Stimulated activated naive CD8-positive, alpha-beta T cell treated with anti-CD3 and anti-CD28 coated beads, Interleukin-15, Interleukin-2, amounts not matched to agents 100 ng/mL and 50 ng/mL, for 24 hours (primary cell): ENCODE measurements around the gene S100A13.
"Not testable (repeated sequence)": the region's sequence is repeated elsewhere in the genome, so short reads cannot be mapped to it uniquely, and the experiment has no call there.

Source experiments
- H3K27ac Mint-ChIP-seq: one replicate; pipeline ENCODE4 v1.8.0; 2021; ENCODE audit warnings: mild to moderate bottlenecking, mixed read lengths
- H3K27me3 Mint-ChIP-seq: one replicate; pipeline ENCODE4 v1.8.0; 2021; ENCODE audit warnings: mixed read lengths
- H3K36me3 Mint-ChIP-seq: one replicate; pipeline ENCODE4 v1.8.0; 2021; ENCODE audit warnings: low read depth, mixed read lengths
- H3K4me1 Mint-ChIP-seq: one replicate; pipeline ENCODE4 v1.8.0; 2021; ENCODE audit warnings: low read depth, mixed read lengths
- H3K4me3 Mint-ChIP-seq: one replicate; pipeline ENCODE4 v1.8.0; 2021; ENCODE audit warnings: mild to moderate bottlenecking, mixed read lengths
- H3K9me3 Mint-ChIP-seq: one replicate; pipeline ENCODE4 v1.8.0; 2021; ENCODE audit warnings: mixed read lengths

Gene S100A13

DNA sequence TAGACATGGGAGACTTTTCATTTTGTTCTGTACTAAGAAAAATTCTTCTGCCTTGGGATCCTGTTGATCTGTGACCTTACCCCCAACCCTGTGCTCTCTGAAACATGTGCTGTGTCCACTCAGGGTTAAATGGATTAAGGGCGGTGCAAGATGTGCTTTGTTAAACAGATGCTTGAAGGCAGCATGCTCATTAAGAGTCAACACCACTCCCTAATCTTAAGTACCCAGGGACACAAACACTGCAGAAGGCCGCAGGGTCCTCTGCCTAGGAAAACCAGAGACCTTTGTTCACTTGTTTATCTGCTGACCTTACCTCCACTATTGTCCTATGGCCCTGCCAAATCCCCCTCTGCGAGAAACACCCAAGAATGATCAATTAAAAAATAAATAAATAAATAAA, 43.8 kb downstream of the S100A13 start:
- H3K9me3 Mint-ChIP-seq, H3K4me3 Mint-ChIP-seq, H3K27ac Mint-ChIP-seq, H3K36me3 Mint-ChIP-seq, H3K4me1 Mint-ChIP-seq: not testable (repeated sequence)
- peaks cover 12% of the 10 kb centered on the region for H3K27me3 Mint-ChIP-seq

DNA sequence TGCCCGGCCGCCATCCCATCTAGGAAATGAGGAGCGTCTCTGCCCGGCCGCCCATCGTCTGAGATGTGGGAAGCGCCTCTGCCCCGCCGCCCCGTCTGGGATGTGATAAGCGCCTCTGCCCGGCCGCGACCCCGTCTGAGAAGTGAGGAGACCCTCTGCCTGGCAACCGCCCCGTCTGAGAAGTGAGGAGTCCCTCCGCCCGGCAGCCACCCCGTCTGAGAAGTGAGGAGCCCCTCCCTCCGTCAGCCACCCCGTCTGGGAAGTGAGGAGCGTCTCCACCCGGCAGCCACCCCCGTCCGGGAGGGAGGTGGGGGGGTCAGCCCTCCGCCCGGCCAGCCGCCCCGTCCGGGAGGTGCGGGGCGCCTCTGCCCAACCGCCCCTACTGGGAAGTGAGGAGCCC, 44.5 kb downstream of the S100A13 start:
- H3K4me1 Mint-ChIP-seq, H3K36me3 Mint-ChIP-seq, H3K9me3 Mint-ChIP-seq, H3K4me3 Mint-ChIP-seq, H3K27ac Mint-ChIP-seq: not testable (repeated sequence)
- H3K27me3 Mint-ChIP-seq, result peaks cover 19% of the 10 kb centered on the region

DNA sequence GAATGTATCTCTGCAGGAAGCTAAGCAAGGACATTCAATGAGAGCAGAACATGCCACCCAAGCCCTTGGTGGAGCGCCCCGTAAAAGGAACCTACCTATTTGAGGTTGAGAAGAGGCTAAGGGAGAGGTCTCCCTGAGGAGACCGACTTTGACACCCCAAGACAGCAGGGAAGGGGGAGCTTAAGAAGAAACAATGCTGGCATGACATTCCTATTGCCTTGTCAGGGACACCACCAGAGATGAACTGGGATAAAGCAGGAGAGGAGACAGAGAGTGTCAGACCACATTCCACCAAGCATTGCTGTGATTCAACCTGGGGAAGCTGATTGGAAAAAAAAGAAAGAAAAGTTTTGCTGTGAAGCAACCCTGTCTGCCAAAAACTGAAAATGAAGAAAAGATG, 48.4 kb downstream of the S100A13 start:
- no peak overlapping the region for H3K4me3 Mint-ChIP-seq
- H3K9me3 Mint-ChIP-seq, result no peaks in the 10 kb centered on the region
- no peaks in the 10 kb centered on the region for H3K4me1 Mint-ChIP-seq
- H3K36me3 Mint-ChIP-seq, result no peaks in the 10 kb centered on the region
- no peak overlapping the region for H3K27ac Mint-ChIP-seq
- peaks cover 30% of the 10 kb centered on the region for H3K27me3 Mint-ChIP-seq

DNA sequence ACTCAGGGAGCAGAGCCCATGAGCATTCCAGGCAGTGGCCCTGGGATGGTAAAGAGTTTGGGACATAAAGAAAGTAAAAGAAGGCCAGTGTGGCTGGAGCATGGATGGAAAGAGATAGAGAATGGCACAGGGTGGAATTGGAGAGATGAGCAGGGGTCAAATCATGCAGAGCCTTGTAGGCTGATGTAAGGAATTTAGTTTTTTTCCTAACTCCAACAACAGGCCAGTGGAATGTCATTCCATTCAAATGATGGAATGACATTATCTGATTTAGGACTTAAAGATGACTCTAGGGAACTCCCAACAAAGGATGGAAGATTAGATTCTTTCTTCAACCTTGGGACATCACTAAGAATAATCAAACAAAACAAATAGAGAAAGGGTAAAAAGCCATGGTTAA, 48.8 kb downstream of the S100A13 start:
- peaks cover 2% of the 10 kb centered on the region for H3K4me1 Mint-ChIP-seq
- H3K27me3 Mint-ChIP-seq, result peaks cover 30% of the 10 kb centered on the region
- no peaks in the 10 kb centered on the region for H3K9me3 Mint-ChIP-seq
- no peak overlapping the region for H3K27ac Mint-ChIP-seq
- H3K36me3 Mint-ChIP-seq, result no peaks in the 10 kb centered on the region
- no peak overlapping the region for H3K4me3 Mint-ChIP-seq

DNA sequence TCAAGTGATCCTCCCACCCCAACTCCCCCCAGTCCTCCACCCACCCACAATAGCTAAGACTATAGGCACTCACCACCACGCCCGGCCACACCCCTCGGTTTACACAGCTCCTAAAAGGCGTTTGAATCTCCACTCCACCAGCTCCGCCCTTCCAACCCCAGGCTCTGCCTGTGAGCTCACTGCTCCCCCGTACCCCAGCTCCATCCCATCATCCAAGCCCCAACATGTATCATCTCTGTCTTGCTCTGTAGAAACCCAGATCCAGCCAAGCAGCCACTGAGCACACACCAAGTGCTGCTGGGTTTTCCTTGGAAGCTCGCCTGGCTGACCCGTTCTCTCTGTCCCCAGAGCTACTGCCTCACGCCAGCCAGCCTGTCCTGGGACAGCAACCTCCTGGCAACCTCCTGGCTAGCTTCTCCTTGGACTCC, 49.7 kb downstream of the S100A13 start:
- no peak overlapping the region for H3K4me3 Mint-ChIP-seq
- H3K27ac Mint-ChIP-seq, result no peak overlapping the region
- no peaks in the 10 kb centered on the region for H3K36me3 Mint-ChIP-seq
- H3K4me1 Mint-ChIP-seq, result peaks cover 10% of the 10 kb centered on the region
- H3K9me3 Mint-ChIP-seq, result no peaks in the 10 kb centered on the region
- peaks cover 30% of the 10 kb centered on the region for H3K27me3 Mint-ChIP-seq

DNA sequence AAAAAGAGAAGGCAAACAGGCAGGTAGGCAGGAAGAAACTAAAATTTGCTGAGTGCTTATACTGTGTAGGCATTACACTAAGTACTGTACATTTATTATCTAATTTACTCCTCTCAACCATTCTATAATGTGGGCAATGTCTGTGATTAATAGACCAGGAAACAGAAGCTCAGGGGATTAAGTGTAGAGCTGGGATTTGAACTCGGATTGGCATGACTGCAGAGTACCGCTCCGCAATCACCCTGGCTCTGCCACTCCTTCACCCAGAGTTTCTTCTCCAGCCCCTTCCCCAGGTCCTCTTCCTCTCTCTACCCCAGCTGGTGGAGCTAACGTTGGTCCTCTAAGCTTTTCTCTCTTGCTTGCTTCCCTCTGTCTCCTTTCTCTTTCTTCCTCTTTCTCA, 50.2 kb downstream of the S100A13 start:
- Mint-ChIP-seq H3K36me3 (no peaks in the 10 kb centered on the region), H3K27me3 (peaks cover 30% of the 10 kb centered on the region), H3K4me3 (no peak overlapping the region), H3K4me1 (peaks cover 15% of the 10 kb centered on the region), H3K27ac (no peak overlapping the region), H3K9me3 (no peaks in the 10 kb centered on the region)

DNA sequence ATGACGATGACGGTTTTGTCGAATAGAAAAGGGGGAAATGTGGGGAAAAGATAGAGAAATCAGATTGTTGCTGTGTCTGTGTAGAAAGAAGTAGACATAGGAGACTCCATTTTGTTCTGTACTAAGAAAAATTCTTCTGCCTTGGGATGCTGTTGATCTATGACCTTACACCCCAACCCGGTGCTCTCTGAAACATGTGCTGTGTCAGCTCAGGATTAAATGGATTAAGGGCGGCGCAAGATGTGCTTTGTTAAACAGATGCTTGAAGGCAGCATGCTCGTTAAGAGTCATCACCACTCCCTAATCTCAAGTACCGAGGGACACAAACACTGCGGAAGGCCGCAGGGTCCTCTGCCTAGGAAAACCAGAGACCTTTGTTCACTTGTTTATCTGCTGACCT, 51.8 kb downstream of the S100A13 start:
- not testable (repeated sequence) for H3K9me3 Mint-ChIP-seq, H3K36me3 Mint-ChIP-seq, H3K27ac Mint-ChIP-seq, H3K4me3 Mint-ChIP-seq
- peaks cover 36% of the 10 kb centered on the region for H3K27me3 Mint-ChIP-seq
- peaks cover 28% of the 10 kb centered on the region for H3K4me1 Mint-ChIP-seq

DNA sequence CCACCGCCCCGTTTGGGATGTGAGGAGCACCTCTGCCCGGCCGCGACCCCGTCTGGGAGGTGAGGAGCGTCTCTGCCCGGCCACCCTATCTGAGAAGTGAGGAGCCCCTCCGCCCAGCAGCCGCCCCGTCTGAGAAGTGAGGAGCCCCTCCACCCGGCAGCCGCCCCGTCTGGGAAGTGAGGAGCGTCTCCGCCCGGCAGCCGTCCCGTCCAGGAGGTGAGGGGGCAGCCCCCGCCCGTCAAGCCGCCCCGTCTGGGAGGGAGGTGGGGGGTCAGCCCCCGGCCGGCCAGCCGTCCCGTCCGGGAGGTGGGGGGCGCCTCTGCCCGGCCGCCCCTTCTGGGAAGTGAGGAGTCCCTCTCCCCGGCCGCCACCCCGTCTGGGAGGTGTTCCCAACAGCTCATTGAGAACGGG, 52.2 kb downstream of the S100A13 start:
- H3K27ac Mint-ChIP-seq, H3K9me3 Mint-ChIP-seq, H3K36me3 Mint-ChIP-seq, H3K4me3 Mint-ChIP-seq: not testable (repeated sequence)
- H3K4me1 Mint-ChIP-seq, result peaks cover 29% of the 10 kb centered on the region
- H3K27me3 Mint-ChIP-seq, result peaks cover 37% of the 10 kb centered on the region

DNA sequence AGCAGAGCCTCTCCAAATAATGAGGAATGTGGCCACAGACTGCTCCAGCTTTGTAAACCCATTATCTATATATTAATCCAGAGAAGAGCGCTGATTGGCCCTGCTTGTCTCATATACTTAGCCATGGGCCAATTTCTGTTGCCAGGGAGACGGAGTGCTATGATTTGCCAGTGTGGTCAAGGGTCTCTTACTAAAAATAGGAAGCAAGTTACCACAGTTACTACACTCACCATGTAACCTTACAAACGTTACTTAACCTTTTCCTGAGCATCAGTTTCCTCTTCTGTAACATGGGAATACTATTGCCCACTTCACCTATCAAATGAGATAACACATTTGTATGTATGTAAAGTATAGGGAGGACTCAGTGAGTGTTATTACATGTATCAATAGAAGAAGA, 54.0 kb downstream of the S100A13 start:
- no peaks in the 10 kb centered on the region for H3K36me3 Mint-ChIP-seq
- H3K27ac Mint-ChIP-seq, result peak overlapping the region; percentile 85
- H3K27me3 Mint-ChIP-seq, result peaks cover 23% of the 10 kb centered on the region
- peaks cover 43% of the 10 kb centered on the region for H3K4me1 Mint-ChIP-seq
- no peak overlapping the region for H3K4me3 Mint-ChIP-seq
- H3K9me3 Mint-ChIP-seq, result no peaks in the 10 kb centered on the region

DNA sequence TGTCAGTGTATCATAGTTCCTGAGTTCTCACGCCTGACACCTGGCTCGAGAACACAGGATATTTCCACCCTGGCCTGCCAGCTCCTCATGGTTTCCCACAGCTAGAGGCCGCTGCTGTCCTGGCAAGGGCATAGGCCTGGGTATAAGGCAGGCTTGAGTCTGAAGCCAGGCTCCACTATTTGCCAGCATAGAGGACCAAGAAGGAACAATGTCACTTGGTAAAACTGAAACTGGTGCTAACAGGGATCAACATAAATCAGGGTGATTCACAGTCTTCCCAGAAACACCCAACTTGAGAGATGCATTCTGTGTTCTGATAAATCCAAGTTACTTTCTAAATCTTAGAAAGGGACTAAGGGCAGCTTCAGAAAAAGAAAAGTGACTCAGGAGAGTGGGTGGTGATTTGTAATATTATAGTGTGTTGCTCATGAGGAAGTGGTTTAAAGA, 54.7 kb downstream of the S100A13 start:
- Mint-ChIP-seq H3K27me3 (peaks cover 16% of the 10 kb centered on the region), H3K27ac (peak overlapping the region; percentile 85), H3K4me1 (peaks cover 50% of the 10 kb centered on the region), H3K4me3 (no peak overlapping the region), H3K36me3 (no peaks in the 10 kb centered on the region), H3K9me3 (no peaks in the 10 kb centered on the region)

DNA sequence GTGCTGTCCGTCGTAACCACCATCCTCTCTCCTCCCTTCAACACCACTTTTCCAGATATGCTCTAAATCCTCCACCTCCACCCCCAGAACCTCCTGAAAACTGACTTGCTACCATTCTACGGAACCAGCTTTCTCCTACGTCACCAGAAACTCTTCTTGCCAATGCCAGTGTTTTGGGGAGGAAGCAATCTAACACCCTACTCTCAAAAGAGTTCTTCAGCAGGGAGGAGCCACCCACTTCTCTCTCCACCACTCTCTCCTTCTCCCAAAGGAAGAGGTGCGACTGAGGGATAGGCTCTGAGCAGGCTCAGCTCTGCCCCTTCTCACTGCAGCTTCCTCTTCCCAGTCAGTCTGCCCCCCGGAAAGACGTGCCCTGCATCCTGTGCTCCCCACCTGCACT, 55.6 kb downstream of the S100A13 start:
- peaks cover 13% of the 10 kb centered on the region for H3K27me3 Mint-ChIP-seq
- H3K4me1 Mint-ChIP-seq, result peaks cover 58% of the 10 kb centered on the region
- H3K36me3 Mint-ChIP-seq, result no peaks in the 10 kb centered on the region
- H3K4me3 Mint-ChIP-seq, result no peak overlapping the region
- no peaks in the 10 kb centered on the region for H3K9me3 Mint-ChIP-seq
- H3K27ac Mint-ChIP-seq, result no peak overlapping the region

DNA sequence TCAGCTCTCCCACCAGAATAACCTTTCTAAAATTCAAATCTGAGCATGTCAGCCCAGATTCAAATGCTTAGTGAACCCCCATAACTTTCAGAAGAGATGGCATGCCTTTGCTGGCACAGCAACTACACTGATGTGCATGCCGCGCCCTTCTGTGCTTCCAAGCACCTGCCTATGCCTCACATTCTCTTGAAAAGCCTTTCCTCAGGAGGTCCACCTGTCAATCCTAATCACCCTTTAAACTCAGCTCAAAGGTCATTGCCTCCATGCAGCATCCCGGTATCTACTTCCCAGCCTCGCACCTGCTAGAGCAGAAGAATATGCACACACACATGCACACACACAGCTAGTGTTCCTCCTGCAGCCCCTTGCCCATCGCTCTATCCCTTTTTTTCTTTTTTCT, 56.4 kb downstream of the S100A13 start:
- no peaks in the 10 kb centered on the region for H3K36me3 Mint-ChIP-seq
- peaks cover 7% of the 10 kb centered on the region for H3K27me3 Mint-ChIP-seq
- no peak overlapping the region for H3K27ac Mint-ChIP-seq
- peaks cover 66% of the 10 kb centered on the region for H3K4me1 Mint-ChIP-seq
- H3K9me3 Mint-ChIP-seq, result no peaks in the 10 kb centered on the region
- no peak overlapping the region for H3K4me3 Mint-ChIP-seq

DNA sequence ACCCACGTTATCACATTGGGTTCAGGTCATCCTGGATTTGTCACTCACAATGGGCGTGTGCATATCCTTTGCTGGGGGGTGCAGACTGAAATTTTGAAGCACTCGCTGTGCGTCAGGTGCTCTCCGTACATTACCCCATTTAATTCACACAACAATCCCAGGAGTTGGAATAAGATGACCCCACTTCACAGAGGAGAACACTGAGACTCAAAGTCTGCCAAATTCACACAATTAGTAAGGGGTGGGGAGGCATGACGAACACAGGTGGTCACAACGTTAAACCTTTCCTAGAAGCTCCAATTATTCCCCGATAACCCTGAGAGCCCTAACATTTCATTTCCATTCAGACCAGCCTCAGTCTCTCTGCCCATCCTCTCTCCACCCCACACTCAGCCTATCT, 57.8 kb downstream of the S100A13 start:
- H3K9me3 Mint-ChIP-seq, result no peaks in the 10 kb centered on the region
- H3K4me3 Mint-ChIP-seq, result no peak overlapping the region
- H3K27me3 Mint-ChIP-seq, result peaks cover 7% of the 10 kb centered on the region
- H3K27ac Mint-ChIP-seq, result no peak overlapping the region
- peaks cover 78% of the 10 kb centered on the region for H3K4me1 Mint-ChIP-seq
- H3K36me3 Mint-ChIP-seq, result no peaks in the 10 kb centered on the region
